ENCODE data around the gene EFNA5.

EFNA5 gene

GRCh38 chr5:107383414-107383813 lies 287.3 kb downstream of the EFNA5 start:
- no peaks in the 10 kb centered on the region for H3K27me3 ChIP-seq (replicated peaks; ENCODE audit: control insufficient read depth, insufficient read depth, low read length)
- H3K36me3 ChIP-seq (ENCODE audit: control insufficient read depth, insufficient read depth, low read length) = no peaks in the 10 kb centered on the region
- no peak overlapping the region for H3K4me3 ChIP-seq (replicated peaks; ENCODE audit: low read depth, low read length)
- no peak for TF ChIP-seq CTCF (IDR thresholded peaks at IDR 0.05; ENCODE audit: insufficient read depth, low read length, poor library complexity, severe bottlenecking)
- no peak for DNase-seq (ENCODE audit: extremely low read depth, insufficient read length)

- no peak for DNase-seq (ENCODE audit: extremely low read depth, insufficient read length)
- H3K4me3 ChIP-seq (replicated peaks; ENCODE audit: low read depth, low read length) = no peak overlapping the region
- H3K36me3 ChIP-seq (ENCODE audit: control insufficient read depth, insufficient read depth, low read length) = no peaks in the 10 kb centered on the region
- no peak for TF ChIP-seq CTCF (IDR thresholded peaks at IDR 0.05; ENCODE audit: insufficient read depth, low read length, poor library complexity, severe bottlenecking)
- no peaks in the 10 kb centered on the region for H3K27me3 ChIP-seq (replicated peaks; ENCODE audit: control insufficient read depth, insufficient read depth, low read length)
These were observed 289.4 kb downstream of the EFNA5 start for GRCh38 chr5:107381189-107381856.

GRCh38 chr5:107380654-107381053 lies 290.1 kb downstream of the EFNA5 start:
- no peaks in the 10 kb centered on the region for H3K27me3 ChIP-seq (replicated peaks; ENCODE audit: control insufficient read depth, insufficient read depth, low read length)
- DNase-seq (ENCODE audit: extremely low read depth, insufficient read length) = no peak
- no peak for TF ChIP-seq CTCF (IDR thresholded peaks at IDR 0.05; ENCODE audit: insufficient read depth, low read length, poor library complexity, severe bottlenecking)
- no peaks in the 10 kb centered on the region for H3K36me3 ChIP-seq (ENCODE audit: control insufficient read depth, insufficient read depth, low read length)
- no peak overlapping the region for H3K4me3 ChIP-seq (replicated peaks; ENCODE audit: low read depth, low read length)

GRCh38 chr5:107378218-107378899 lies 292.4 kb downstream of the EFNA5 start:
- no peak for TF ChIP-seq CTCF (IDR thresholded peaks at IDR 0.05; ENCODE audit: insufficient read depth, low read length, poor library complexity, severe bottlenecking)
- no peak for DNase-seq (ENCODE audit: extremely low read depth, insufficient read length)
- Histone ChIP-seq H3K27me3 (replicated peaks; ENCODE audit: control insufficient read depth, insufficient read depth, low read length) (no peaks in the 10 kb centered on the region), H3K4me3 (replicated peaks; ENCODE audit: low read depth, low read length) (no peak overlapping the region), H3K36me3 (ENCODE audit: control insufficient read depth, insufficient read depth, low read length) (no peaks in the 10 kb centered on the region)

GRCh38 chr5:107377277-107377609 lies 293.5 kb downstream of the EFNA5 start:
- H3K36me3 ChIP-seq (ENCODE audit: control insufficient read depth, insufficient read depth, low read length) = no peaks in the 10 kb centered on the region
- DNase-seq (ENCODE audit: extremely low read depth, insufficient read length) = no peak
- TF ChIP-seq CTCF (IDR thresholded peaks at IDR 0.05; ENCODE audit: insufficient read depth, low read length, poor library complexity, severe bottlenecking) = no peak
- no peaks in the 10 kb centered on the region for H3K27me3 ChIP-seq (replicated peaks; ENCODE audit: control insufficient read depth, insufficient read depth, low read length)
- H3K4me3 ChIP-seq (replicated peaks; ENCODE audit: low read depth, low read length) = no peak overlapping the region

Data from GM06990 (cell line).